ENCODE data around the gene ANAPC16.
A peak's percentile ranks its signal among the peaks of the same experiment; 100 is the strongest.
"Not testable (repeated sequence)": the region's sequence is repeated elsewhere in the genome, so short reads cannot be mapped to it uniquely, and the experiment has no call there.

The ANAPC16 gene

DNA sequence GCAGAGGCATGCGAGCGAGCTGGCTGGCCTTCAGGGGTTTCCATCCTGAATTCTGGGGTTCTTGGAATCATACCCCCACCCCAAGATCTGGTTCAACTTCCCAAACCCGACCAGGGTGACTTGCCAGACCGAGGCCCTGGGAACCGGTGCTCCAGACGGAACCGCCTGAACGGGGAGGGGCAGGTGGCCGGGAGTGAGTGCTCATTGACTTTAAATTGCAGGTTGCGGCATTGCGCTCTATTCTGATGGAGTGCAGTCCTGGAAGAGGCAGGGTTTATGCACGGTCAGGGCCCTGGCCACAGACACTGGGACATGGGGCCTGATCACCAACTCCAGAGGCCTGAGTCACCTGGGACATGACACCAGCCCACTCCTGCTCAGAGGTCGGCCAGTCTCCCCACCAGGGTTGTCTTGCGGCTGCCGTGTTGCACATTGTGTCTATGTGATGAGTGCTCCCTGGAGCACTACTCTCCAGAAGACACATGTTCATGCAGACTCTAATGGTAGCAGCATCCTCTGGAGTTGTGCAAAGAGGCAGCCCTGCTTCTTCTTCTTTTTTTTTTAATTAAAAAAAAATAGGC lies 52.1 kb downstream of the ANAPC16 start:
- DNase-seq (ENCODE audit: low read depth): no peak
- TF ChIP-seq, protein P1, sequence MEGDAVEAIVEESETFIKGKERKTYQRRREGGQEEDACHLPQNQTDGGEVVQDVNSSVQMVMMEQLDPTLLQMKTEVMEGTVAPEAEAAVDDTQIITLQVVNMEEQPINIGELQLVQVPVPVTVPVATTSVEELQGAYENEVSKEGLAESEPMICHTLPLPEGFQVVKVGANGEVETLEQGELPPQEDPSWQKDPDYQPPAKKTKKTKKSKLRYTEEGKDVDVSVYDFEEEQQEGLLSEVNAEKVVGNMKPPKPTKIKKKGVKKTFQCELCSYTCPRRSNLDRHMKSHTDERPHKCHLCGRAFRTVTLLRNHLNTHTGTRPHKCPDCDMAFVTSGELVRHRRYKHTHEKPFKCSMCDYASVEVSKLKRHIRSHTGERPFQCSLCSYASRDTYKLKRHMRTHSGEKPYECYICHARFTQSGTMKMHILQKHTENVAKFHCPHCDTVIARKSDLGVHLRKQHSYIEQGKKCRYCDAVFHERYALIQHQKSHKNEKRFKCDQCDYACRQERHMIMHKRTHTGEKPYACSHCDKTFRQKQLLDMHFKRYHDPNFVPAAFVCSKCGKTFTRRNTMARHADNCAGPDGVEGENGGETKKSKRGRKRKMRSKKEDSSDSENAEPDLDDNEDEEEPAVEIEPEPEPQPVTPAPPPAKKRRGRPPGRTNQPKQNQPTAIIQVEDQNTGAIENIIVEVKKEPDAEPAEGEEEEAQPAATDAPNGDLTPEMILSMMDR (conservative IDR thresholded peaks at IDR 0.05; ENCODE audit: control insufficient read depth, insufficient read depth, low read depth, low read length): no peak
- H3K4me3 ChIP-seq (ENCODE audit: control insufficient read depth, low read depth, low read length): no peak overlapping the region

DNA sequence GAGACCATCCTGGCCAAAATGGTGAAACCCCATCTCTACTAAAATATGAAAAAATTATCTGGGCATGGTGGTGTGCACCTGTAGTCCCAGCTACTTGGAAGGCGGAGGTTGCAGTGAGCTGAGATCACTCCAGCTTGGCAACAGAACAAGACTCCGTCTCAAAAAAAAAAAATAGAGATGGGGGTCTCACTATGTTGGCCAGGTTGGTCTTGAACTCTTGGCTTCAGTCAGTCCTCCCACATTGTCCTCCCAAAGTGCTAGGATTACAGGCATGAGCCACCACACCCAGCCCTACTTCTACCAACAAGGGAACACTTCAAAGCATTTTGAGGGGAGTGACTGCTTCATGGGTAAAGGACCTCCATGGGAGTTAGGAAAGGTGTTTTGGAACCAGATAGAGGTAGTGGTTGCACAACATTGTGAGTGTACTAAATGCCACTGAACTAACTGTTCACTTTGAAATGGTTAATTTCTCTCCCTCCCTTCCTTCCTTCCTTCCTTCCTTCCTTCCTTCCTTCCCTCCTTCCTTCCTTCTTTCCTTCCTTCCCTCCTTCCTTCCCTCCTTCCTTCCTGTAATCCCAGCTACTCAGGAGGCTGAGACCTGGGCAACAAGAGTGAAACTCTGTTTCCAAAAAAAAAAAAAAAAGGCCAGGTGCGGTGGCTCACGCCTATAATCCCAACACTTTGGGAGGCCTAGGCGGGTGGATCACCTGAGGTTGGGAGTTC lies 52.8 kb downstream of the ANAPC16 start:
- H3K4me3 ChIP-seq (ENCODE audit: control insufficient read depth, low read depth, low read length); DNase-seq (ENCODE audit: low read depth): not testable (repeated sequence)

DNA sequence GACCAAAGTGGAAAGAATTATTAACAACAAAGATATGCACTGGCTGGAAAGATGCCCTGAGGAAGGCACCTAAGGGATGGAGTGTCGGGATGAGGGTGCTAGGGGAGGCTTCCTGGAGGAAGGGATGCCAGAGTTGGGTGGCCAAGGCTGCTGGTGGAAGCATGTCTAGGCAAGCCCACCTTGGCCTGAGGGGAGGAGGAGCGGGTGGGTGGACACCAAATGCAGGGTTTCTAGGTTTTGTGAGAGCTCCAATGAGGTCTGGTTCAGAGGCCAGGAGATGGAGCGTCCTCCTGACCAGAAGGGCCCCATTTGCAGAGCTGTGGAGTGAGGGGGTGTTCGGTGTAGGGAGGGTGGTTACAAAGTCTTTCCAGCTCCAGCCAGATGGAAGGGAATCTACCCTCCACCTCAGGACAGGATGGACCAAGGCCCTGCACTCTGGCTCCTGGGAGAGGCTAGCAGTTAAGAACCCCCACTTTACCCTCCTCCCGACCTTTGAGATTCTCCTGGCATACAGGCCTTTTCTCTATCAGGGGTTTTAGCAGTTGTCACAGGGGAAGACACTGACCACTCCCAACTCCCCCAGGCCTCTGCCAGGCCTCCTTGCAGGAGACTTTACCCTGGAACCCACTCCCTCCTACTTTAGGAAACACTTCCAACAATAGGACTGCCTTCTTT lies 54.9 kb downstream of the ANAPC16 start:
- DNase-seq (ENCODE audit: low read depth): no peak
- TF ChIP-seq, protein P1 (conservative IDR thresholded peaks at IDR 0.05; ENCODE audit: control insufficient read depth, insufficient read depth, low read depth, low read length): no peak
- no peak overlapping the region for H3K4me3 ChIP-seq (ENCODE audit: control insufficient read depth, low read depth, low read length)

DNA sequence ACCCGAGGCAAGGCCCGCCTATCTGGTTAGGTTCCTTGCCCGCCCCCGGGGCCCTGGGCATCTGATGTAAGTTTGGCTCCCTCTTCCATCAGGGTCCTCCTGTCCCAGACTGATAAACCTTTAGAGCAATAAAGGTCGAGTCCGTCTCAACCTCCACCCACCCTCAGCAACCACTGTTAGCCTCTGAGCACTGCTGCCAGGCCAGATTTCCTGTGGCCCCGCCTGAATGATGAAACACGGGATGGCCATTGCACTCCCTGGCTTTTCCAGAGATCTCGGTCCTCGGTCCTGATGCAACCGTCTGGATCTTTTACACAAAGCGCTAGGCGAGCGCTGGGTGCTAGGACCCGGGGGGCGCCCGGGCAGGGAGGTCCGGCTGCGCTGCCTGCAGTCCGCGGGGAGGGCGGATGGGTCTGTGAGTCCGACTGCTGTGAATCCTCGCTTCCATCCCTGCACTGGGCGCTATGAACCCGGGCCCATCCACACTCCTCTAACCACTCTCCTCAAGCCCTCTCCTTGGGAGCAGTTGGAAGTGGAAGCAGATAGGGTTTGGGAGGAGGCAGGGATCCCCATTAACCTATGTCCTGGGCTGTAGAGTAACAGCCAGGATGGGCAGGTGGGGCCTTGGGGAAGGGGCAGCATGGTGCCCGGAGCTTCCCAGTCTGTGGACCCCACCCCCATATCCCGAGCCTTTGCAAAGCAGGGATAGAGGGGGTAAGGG lies 57.0 kb downstream of the ANAPC16 start:
- H3K4me3 ChIP-seq (ENCODE audit: control insufficient read depth, low read depth, low read length): peak overlapping the region; percentile 76
- TF ChIP-seq, protein P1 (conservative IDR thresholded peaks at IDR 0.05; ENCODE audit: control insufficient read depth, insufficient read depth, low read depth, low read length): no peak
- peak; percentile 95 for DNase-seq (ENCODE audit: low read depth)

DNA sequence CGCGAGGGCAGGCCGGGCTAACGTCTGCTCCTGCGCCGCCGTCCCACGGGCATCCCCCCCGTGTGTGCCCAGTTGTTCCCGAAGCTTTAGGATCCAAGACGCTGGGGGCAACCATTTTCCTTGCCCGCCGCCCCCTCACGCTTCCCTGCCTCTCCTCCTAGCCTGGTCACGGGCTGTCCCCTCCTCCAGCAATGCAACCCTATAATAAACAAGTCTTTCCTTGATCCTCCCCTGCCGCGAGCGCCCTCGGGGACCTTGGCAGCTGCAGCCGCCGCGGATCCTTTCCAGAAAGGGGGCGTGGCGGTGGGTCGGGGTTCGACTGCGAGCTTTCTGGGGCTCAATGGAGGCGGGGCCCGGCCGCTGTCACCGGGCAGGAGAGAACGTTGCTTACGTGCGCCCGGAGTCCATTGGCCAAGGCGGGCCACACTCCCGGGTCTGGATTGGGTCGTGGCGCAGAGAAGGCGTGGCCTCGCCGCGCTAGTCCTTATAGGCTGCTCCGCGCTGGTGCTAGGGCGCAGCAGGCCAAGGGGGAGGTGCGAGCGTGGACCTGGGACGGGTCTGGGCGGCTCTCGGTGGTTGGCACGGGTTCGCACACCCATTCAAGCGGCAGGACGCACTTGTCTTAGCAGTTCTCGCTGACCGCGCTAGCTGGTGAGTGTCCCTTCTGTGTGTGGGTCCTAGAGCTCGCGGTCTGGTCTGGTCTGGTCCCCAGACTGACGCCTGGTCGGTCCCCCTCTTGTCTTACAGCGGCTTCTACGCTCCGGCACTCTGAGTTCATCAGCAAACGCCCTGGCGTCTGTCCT lies 57.8 kb downstream of the ANAPC16 start, which contains the start of gene DDIT4:
TSS of gene DDIT4 (plus strand) at position 515 of the 803 bp plus-strand sequence. CDS start 293 bp downstream, outside the sequence.
- TF ChIP-seq, protein P1 (conservative IDR thresholded peaks at IDR 0.05; ENCODE audit: control insufficient read depth, insufficient read depth, low read depth, low read length): no peak
- peak; percentile 98 for DNase-seq (ENCODE audit: low read depth)
- peak within 1 kb of the TSS; percentile 76 for H3K4me3 ChIP-seq (ENCODE audit: control insufficient read depth, low read depth, low read length)

DNA sequence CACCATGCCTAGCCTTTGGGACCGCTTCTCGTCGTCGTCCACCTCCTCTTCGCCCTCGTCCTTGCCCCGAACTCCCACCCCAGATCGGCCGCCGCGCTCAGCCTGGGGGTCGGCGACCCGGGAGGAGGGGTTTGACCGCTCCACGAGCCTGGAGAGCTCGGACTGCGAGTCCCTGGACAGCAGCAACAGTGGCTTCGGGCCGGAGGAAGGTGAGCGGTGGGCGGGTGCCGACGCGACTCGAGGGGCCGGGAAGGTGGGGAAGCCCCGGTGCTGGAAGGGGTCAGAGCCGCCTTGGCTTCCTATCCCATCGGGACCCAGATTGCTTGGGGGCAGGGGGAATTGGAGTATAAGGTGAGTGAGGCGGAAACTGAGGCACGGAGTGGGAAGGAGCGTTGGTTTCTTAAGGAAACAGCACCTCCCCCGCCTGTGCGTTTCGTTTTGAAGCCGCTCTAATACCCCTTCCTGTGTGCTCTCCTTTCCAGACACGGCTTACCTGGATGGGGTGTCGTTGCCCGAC lies 58.5 kb downstream of the ANAPC16 start:
- no peak for DNase-seq (ENCODE audit: low read depth)
- H3K4me3 ChIP-seq (ENCODE audit: control insufficient read depth, low read depth, low read length): peak overlapping the region; percentile 67
- TF ChIP-seq, protein P1 (conservative IDR thresholded peaks at IDR 0.05; ENCODE audit: control insufficient read depth, insufficient read depth, low read depth, low read length): no peak

Data from fibroblast of mammary gland (primary cell).